Measurements from ENCODE around the gene MRPL46. TPM values are rescaled to one million over a fixed set of nuclear protein-coding genes. Genes with fewer than 3 reads are reported as not detected.
"Not testable (repeated sequence)": the region's sequence is repeated elsewhere in the genome, so short reads cannot be mapped to it uniquely, and the experiment has no call there.

MRPL46 gene
- total RNA-seq, 1 donor from 2014 or later, result 35.1 TPM

- ATAC-seq (no peak), DNase-seq (ENCODE audit: low spot score) (peak; percentile 33)
Observed at GRCh38 chr15:88448991-88449461, 18.2 kb downstream of the MRPL46 start.

GRCh38 chr15:88447741-88448140 is 19.4 kb downstream of the MRPL46 start:
- ATAC-seq, result no peak
- no peak for DNase-seq (ENCODE audit: low spot score)

GRCh38 chr15:88447206-88447605 is 20.0 kb downstream of the MRPL46 start:
- DNase-seq (ENCODE audit: low spot score), result no peak
- ATAC-seq, result no peak

- ATAC-seq (no peak), DNase-seq (ENCODE audit: low spot score) (no peak)
Observed at GRCh38 chr15:88441076-88441730, 26.0 kb downstream of the MRPL46 start.

- ATAC-seq, result no peak
- no peak for DNase-seq (ENCODE audit: low spot score)
Observed at GRCh38 chr15:88440021-88440420, 27.2 kb downstream of the MRPL46 start.

GRCh38 chr15:88438181-88438580 is 29.0 kb downstream of the MRPL46 start:
- no peak for DNase-seq (ENCODE audit: low spot score)
- ATAC-seq, result no peak

- not testable (repeated sequence) for ATAC-seq; DNase-seq (ENCODE audit: low spot score)
Observed at GRCh38 chr15:88434106-88434505, 33.1 kb downstream of the MRPL46 start.

- ATAC-seq, result no peak
- no peak for DNase-seq (ENCODE audit: low spot score)
Observed at GRCh38 chr15:88433046-88433685, 34.0 kb downstream of the MRPL46 start.

GRCh38 chr15:88431441-88431840 is 35.7 kb downstream of the MRPL46 start:
- no peak for ATAC-seq
- no peak for DNase-seq (ENCODE audit: low spot score)

- ATAC-seq, result no peak
- no peak for DNase-seq (ENCODE audit: low spot score)
Observed at GRCh38 chr15:88430051-88430450, 37.1 kb downstream of the MRPL46 start.

GRCh38 chr15:88428805-88429605 is 38.2 kb downstream of the MRPL46 start:
- DNase-seq (ENCODE audit: low spot score) (no peak), ATAC-seq (no peak)

- no peak for ATAC-seq
- no peak for DNase-seq (ENCODE audit: low spot score)
Observed at GRCh38 chr15:88428053-88428452, 39.1 kb downstream of the MRPL46 start.

- no peak for ATAC-seq
Observed at GRCh38 chr15:88426304-88426703, 40.9 kb downstream of the MRPL46 start.

GRCh38 chr15:88423331-88423730 is 43.9 kb downstream of the MRPL46 start:
- DNase-seq (ENCODE audit: low spot score) (no peak), ATAC-seq (no peak)

More at GRCh38 chr15:88426304-88426703, 40.9 kb downstream of the MRPL46 start:
- no peak for DNase-seq (ENCODE audit: low spot score)

GRCh38 chr15:88419830-88420229 is 47.4 kb downstream of the MRPL46 start:
- no peak for DNase-seq (ENCODE audit: low spot score)
- no peak for ATAC-seq

Other genes with a start within 250 kb of the MRPL46 start
- gene NTRK3, start 210.6 kb downstream of the MRPL46 start, total RNA-seq, result 0.38 TPM
- 34.5 TPM for gene MRPS11, start 320 bp upstream of the MRPL46 start, total RNA-seq
- 1.8 TPM for gene DET1, start 79.3 kb upstream of the MRPL46 start, total RNA-seq
- 7.1 TPM for gene AEN, start 154.0 kb upstream of the MRPL46 start, total RNA-seq
- gene ISG20, start 171.6 kb upstream of the MRPL46 start, total RNA-seq, result 5.7 TPM

All from left lobe of liver (tissue), 2 donors.